ENCODE data around the gene PAM16.

Gene PAM16

GRCh38 chr16:4317532-4318450 is 33.3 kb downstream of the PAM16 start:
- no peak for DNase-seq

- no peak for DNase-seq
These were observed 34.1 kb downstream of the PAM16 start for GRCh38 chr16:4316864-4317531.

- no peak for DNase-seq
These were observed 34.8 kb downstream of the PAM16 start for GRCh38 chr16:4316108-4316863.

GRCh38 chr16:4315186-4316107 is 35.7 kb downstream of the PAM16 start, which contains the start of gene GLIS2:
Gene GLIS2 (plus strand): TSS chr16:4316067. CDS start chr16:4332281, 16,214 bp downstream.
- DNase-seq = no peak

- DNase-seq = no peak
These were observed 36.5 kb downstream of the PAM16 start for GRCh38 chr16:4314532-4315185.

GRCh38 chr16:4313563-4314531 is 37.3 kb downstream of the PAM16 start:
- no peak for DNase-seq

GRCh38 chr16:4309833-4310266 is 41.3 kb downstream of the PAM16 start:
- DNase-seq = no peak

- no peak for DNase-seq
These were observed 41.9 kb downstream of the PAM16 start for GRCh38 chr16:4309102-4309832.

- DNase-seq = no peak
These were observed 43.7 kb downstream of the PAM16 start for GRCh38 chr16:4307215-4308037.

- DNase-seq = no peak
These were observed 44.5 kb downstream of the PAM16 start for GRCh38 chr16:4306470-4307214.

- no peak for DNase-seq
These were observed 47.1 kb downstream of the PAM16 start for GRCh38 chr16:4303973-4304372.

- DNase-seq = no peak
These were observed 49.2 kb downstream of the PAM16 start for GRCh38 chr16:4301968-4302367.

- DNase-seq = no peak
These were observed 49.9 kb downstream of the PAM16 start for GRCh38 chr16:4301177-4301576.

- no peak for DNase-seq
These were observed 52.2 kb downstream of the PAM16 start for GRCh38 chr16:4298761-4299522.

GRCh38 chr16:4297480-4297879 is 53.6 kb downstream of the PAM16 start:
- DNase-seq = no peak

- DNase-seq = no peak
These were observed 55.5 kb downstream of the PAM16 start for GRCh38 chr16:4295581-4295980.

- DNase-seq = no peak
These were observed 57.2 kb downstream of the PAM16 start for GRCh38 chr16:4293822-4294457.
